ENCODE results near the gene GINM1.

DNA sequence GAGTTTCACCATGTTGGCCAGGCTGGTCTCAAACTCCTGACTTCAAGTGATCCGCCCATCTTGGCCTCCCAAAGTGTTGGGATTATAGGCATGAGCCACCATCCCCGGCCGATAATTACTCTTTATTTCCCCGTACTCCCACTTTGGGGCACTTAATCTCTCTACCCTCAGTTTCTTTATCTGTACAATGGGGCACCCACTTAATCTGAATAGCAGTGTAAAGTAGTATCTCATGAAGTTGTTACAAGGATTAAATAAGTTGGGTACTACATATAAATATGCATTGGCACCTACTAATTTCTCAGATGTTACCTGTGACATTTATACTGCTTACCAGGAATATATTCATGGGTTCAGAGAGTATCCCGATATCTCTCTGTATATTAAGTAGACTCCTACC, 15.2 kb downstream of the GINM1 start:
- TF ChIP-seq, protein P1, sequence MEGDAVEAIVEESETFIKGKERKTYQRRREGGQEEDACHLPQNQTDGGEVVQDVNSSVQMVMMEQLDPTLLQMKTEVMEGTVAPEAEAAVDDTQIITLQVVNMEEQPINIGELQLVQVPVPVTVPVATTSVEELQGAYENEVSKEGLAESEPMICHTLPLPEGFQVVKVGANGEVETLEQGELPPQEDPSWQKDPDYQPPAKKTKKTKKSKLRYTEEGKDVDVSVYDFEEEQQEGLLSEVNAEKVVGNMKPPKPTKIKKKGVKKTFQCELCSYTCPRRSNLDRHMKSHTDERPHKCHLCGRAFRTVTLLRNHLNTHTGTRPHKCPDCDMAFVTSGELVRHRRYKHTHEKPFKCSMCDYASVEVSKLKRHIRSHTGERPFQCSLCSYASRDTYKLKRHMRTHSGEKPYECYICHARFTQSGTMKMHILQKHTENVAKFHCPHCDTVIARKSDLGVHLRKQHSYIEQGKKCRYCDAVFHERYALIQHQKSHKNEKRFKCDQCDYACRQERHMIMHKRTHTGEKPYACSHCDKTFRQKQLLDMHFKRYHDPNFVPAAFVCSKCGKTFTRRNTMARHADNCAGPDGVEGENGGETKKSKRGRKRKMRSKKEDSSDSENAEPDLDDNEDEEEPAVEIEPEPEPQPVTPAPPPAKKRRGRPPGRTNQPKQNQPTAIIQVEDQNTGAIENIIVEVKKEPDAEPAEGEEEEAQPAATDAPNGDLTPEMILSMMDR (IDR thresholded peaks at IDR 0.05), result no peak
- no peak for TF ChIP-seq POLR2A (IDR thresholded peaks at IDR 0.05)

Measured in adrenal gland (tissue), 5 donors.